CD14-positive monocyte (primary cell): ENCODE measurements around the gene TLCD3A. TPM values are rescaled to one million over a fixed set of nuclear protein-coding genes. Genes with fewer than 3 reads are reported as not detected.
"Not testable (repeated sequence)": the region's sequence is repeated elsewhere in the genome, so short reads cannot be mapped to it uniquely, and the experiment has no call there.

Experiments
- DNase-seq, 3 donors: peaks; one replicate each; pipeline ENCODE4 v3.0.0-alpha.2; 2011 to 2022
- H2AFZ ChIP-seq: 2 replicates; pipeline ENCODE4 v1.6.0; 2012; ENCODE audit warnings: mild to moderate bottlenecking, low read depth, low read length, inconsistent platforms; ENCODE audit not compliant: insufficient read depth, poor library complexity, severe bottlenecking
- H3K27ac ChIP-seq, 2 donors: 1 replicate in 1 of 2; 2 replicates in 1 of 2; pipeline ENCODE4 v1.5.1; 2012 to 2013; ENCODE audit warnings: low read length in 2 of 2, control low read depth in 1 of 2, inconsistent platforms in 1 of 2, low read depth in 1 of 2, mild to moderate bottlenecking in 1 of 2
- H3K27me3 ChIP-seq, 2 donors: one replicate each; pipeline versions ENCODE4 v1.6.0 to v1.6.1; 2011 to 2013; ENCODE audit warnings: low read length in 2 of 2; ENCODE audit not compliant: control insufficient read depth in 2 of 2, insufficient read depth in 2 of 2
- H3K36me3 ChIP-seq, 2 donors: replicated peaks in 1 of 2; 1 replicate in 1 of 2; 2 replicates in 1 of 2; pipeline versions ENCODE4 v1.5.1 to v1.6.1; 2012 to 2013; ENCODE audit warnings: low read length in 2 of 2, control low read depth in 1 of 2, inconsistent platforms in 1 of 2, mild to moderate bottlenecking in 1 of 2; ENCODE audit not compliant: insufficient read depth in 2 of 2, control insufficient read depth in 1 of 2
- H3K4me1 ChIP-seq, 2 donors: 1 replicate in 1 of 2; 2 replicates in 1 of 2; pipeline versions ENCODE4 v1.5.1 to v1.6.1; 2012 to 2013; ENCODE audit warnings: low read length in 2 of 2, control low read depth in 1 of 2, inconsistent platforms in 1 of 2, mild to moderate bottlenecking in 1 of 2, moderate library complexity in 1 of 2; ENCODE audit not compliant: insufficient read depth in 2 of 2, control insufficient read depth in 1 of 2
- H3K4me2 ChIP-seq: replicated peaks from 2 replicates; pipeline ENCODE3; 2012; ENCODE audit warnings: low read length, moderate library complexity, mild to moderate bottlenecking; ENCODE audit not compliant: poor library complexity, severe bottlenecking; ENCODE audit errors: extremely low read depth
- H3K4me3 ChIP-seq, 3 experiments: fragments of 200-600 bp in 1 of 3; sonication (generic) in 1 of 3; replicated peaks in 1 of 3; 1 replicate in 2 of 3; 2 replicates in 1 of 3; pipeline ENCODE4 v1.5.1; 2011 to 2013; ENCODE audit warnings: low read length in 3 of 3, mild to moderate bottlenecking in 3 of 3, control low read depth in 2 of 3, low read depth in 2 of 3, inconsistent platforms in 1 of 3, moderate library complexity in 1 of 3
- H3K79me2 ChIP-seq: 2 replicates; pipeline ENCODE4 v1.6.0; 2012; ENCODE audit warnings: mild to moderate bottlenecking, control low read depth, inconsistent platforms, low read length, moderate library complexity; ENCODE audit not compliant: insufficient read depth
- H3K9ac ChIP-seq: 2 replicates; pipeline ENCODE4 v1.6.0; 2017; ENCODE audit warnings: low read length, mild to moderate bottlenecking; ENCODE audit not compliant: insufficient read depth, poor library complexity, severe bottlenecking
- H3K9me3 ChIP-seq, 2 donors: replicated peaks in 1 of 2; 1 replicate in 1 of 2; 2 replicates in 1 of 2; pipeline versions ENCODE4 v1.5.1 to v1.6.1; 2012 to 2013; ENCODE audit warnings: low read length in 2 of 2, control low read depth in 1 of 2; ENCODE audit not compliant: control insufficient read depth in 1 of 2, insufficient read depth in 1 of 2
- H4K20me1 ChIP-seq: 2 replicates; pipeline ENCODE4 v1.6.0; 2012; ENCODE audit warnings: mild to moderate bottlenecking, low read length, control low read depth, moderate library complexity; ENCODE audit not compliant: insufficient read depth
- H3K27ac Mint-ChIP-seq, 7 donors: one replicate each; pipeline ENCODE4 v1.8.0; 2020; ENCODE audit warnings: mild to moderate bottlenecking in 7 of 7, mixed read lengths in 7 of 7, moderate library complexity in 6 of 7, inconsistent platforms in 2 of 7
- H3K27me3 Mint-ChIP-seq, 3 donors: one replicate each; pipeline ENCODE4 v1.8.0; 2021 to 2022; ENCODE audit warnings: low read depth in 3 of 3, mild to moderate bottlenecking in 3 of 3, mixed read lengths in 3 of 3, moderate library complexity in 3 of 3, inconsistent platforms in 1 of 3
- H3K36me3 Mint-ChIP-seq, 2 donors: one replicate each; pipeline ENCODE4 v1.8.0; 2020; ENCODE audit warnings: mixed read lengths in 2 of 2, inconsistent platforms in 1 of 2, mild to moderate bottlenecking in 1 of 2
- H3K4me1 Mint-ChIP-seq: one replicate; pipeline ENCODE4 v1.8.0; 2020; ENCODE audit warnings: mild to moderate bottlenecking, mixed read lengths
- H3K4me3 Mint-ChIP-seq, 2 donors: one replicate each; pipeline ENCODE4 v1.8.0; 2020; ENCODE audit warnings: mild to moderate bottlenecking in 2 of 2, mixed read lengths in 2 of 2, moderate library complexity in 1 of 2
- H3K9me3 Mint-ChIP-seq, 7 donors: one replicate each; pipeline ENCODE4 v1.8.0; 2020 to 2022; ENCODE audit warnings: mixed read lengths in 7 of 7, mild to moderate bottlenecking in 6 of 7, moderate library complexity in 6 of 7, inconsistent platforms in 2 of 7
- WGBS: methylation state at CpG from one replicate; pipeline ENCODE4 v1.1.5; 2013; ENCODE audit warnings: missing lambda C conversion rate; ENCODE audit not compliant: insufficient coverage; 5-methylcytosine and 5-hydroxymethylcytosine counted together
- intact Hi-C, 2 donors: fragments of 100-400 bp; cut with micrococcal nuclease; formaldehyde crosslinking; loops; one replicate each; pipeline versions ENCODE4 v1.15.0 to v1.15.1; 2023
- polyA plus RNA-seq, 3 donors: library from polyadenylated mRNA; depleted of rRNA in 1 of 3; unstranded in 2 of 3; stranded (reverse) in 1 of 3; fragments of 300-500 nt in 2 of 3; fragments of >200 nt in 1 of 3; fragmentation: Illumina TruSeq in 2 of 3; gene quantifications; 1 replicate in 2 of 3; 2 replicates in 1 of 3; pipeline ENCODE4 v1.2.3, GENCODE V29; 2012 to 2021
- TF ChIP-seq, protein P1 (sequence below): fragments of 200-600 bp; IDR thresholded peaks from one replicate; pipeline ENCODE4 v1.8.0; 2022; ENCODE audit warnings: antibody characterized with exemption, mild to moderate bottlenecking

The TLCD3A gene
- polyA plus RNA-seq, 3 donors = 0.09 to 1.8 (median 0.13) TPM

DNA sequence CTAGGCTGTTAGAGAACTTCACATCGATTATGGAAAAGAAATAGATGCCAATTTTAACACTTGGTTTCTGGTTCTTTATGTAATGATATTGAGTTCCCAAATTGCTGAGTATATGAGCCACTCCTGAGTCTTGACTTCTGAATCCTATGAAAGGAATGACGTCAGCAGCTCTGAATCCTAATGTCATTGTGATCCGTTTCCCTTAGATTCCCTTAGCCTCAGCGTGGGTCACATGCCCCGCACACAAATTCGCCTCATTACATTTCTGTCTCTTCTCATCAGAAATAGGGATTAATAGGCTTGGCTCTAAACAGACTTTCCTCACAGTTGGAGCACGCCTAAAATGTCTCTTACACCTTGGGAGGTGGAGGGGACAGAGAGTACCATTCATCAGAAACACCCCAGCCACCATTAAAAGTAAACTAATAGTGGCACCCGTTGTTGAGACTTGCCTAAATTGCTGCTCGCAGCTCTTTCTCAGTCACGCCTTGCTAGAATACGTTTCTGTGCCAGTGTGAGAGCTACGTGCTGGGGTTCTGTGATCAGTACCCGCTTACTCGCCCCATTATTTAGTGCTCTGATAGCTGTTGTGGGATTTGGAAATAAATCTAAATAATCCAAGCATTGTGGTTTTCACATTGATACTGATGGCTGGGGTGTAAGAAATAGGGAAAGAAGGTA is 56.9 kb downstream of the TLCD3A start:
- no peaks in the 10 kb centered on the region for H3K27me3 ChIP-seq
- Mint-ChIP-seq H3K27ac (peak overlapping the region in 1 of 7 donors; percentile 48), H3K36me3 (peaks cover 63 to 78% of the 10 kb centered on the region in 2 donors), H3K27me3 (peaks cover 0 to 5% (median 2%) of the 10 kb centered on the region in 3 donors), H3K9me3 (peaks cover 0 to 3% (median 0%) of the 10 kb centered on the region in 7 donors), H3K4me1 (no peaks in the 10 kb centered on the region), H3K4me3 (no peak overlapping the region)
- WGBS = 100% methylated on average over 6 of the region's 14 CpGs
- H3K4me1 ChIP-seq = no peaks in the 10 kb centered on the region
- no peak overlapping the region for H2AFZ ChIP-seq
- H3K79me2 ChIP-seq = peaks cover 3% of the 10 kb centered on the region
- H3K36me3 ChIP-seq = peaks cover 51 to 71% of the 10 kb centered on the region in 2 donors
- DNase-seq = no peak
- no peaks in the 10 kb centered on the region for H4K20me1 ChIP-seq
- H3K4me2 ChIP-seq = no peak overlapping the region
- intact Hi-C loops = no loop called here
- no peak overlapping the region for H3K9ac ChIP-seq
- no peaks in the 10 kb centered on the region for H3K9me3 ChIP-seq
- TF ChIP-seq, protein P1, sequence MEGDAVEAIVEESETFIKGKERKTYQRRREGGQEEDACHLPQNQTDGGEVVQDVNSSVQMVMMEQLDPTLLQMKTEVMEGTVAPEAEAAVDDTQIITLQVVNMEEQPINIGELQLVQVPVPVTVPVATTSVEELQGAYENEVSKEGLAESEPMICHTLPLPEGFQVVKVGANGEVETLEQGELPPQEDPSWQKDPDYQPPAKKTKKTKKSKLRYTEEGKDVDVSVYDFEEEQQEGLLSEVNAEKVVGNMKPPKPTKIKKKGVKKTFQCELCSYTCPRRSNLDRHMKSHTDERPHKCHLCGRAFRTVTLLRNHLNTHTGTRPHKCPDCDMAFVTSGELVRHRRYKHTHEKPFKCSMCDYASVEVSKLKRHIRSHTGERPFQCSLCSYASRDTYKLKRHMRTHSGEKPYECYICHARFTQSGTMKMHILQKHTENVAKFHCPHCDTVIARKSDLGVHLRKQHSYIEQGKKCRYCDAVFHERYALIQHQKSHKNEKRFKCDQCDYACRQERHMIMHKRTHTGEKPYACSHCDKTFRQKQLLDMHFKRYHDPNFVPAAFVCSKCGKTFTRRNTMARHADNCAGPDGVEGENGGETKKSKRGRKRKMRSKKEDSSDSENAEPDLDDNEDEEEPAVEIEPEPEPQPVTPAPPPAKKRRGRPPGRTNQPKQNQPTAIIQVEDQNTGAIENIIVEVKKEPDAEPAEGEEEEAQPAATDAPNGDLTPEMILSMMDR = no peak
- no peak overlapping the region for H3K27ac ChIP-seq
- no peak overlapping the region for H3K4me3 ChIP-seq

DNA sequence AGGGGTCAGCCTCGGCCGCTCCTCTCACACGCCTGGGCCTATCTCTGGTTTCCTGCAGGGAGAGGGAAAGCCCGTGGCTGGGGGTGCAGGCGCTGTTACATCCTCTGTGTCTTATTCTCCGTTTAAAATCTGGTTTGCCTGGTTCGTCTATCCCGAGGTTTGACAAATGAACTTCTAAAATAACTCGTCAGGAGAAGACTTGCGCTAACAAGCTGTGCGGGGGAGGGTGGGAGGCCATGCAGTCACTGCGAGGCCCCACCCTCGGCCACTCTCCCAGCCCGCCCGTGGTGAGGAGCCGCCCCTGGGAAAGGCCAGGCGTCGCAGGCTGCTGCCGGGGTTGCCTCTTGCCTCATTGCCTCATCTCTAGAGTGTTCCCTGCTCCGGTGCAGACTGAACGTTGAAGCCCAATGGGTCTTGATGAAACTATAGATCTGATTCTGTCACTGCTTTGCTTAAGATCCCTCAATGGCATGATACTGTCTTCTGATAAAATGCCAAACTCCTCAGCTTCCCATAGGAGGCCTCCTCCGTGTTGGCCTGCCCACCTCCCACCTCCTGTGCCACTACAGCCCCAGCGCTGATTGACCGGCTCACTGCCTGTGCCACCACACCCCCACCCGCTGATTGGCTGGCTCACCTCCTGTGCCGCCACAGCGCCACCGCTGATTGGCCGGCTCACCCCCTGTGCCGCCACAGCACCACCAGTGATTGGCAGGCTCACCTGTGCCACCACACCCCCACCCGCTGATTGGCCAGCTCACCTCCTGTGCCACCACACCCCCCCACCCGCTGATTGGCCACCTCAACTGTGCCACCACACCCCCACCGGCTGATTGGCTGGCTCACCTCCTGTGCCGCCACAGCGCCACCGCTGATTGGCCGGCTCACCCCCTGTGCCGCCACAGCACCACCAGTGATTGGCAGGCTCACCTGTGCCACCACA is 57.8 kb downstream of the TLCD3A start:
- H3K27me3 Mint-ChIP-seq, H3K27ac ChIP-seq, H4K20me1 ChIP-seq, H3K79me2 ChIP-seq, H3K9me3 Mint-ChIP-seq, H3K4me2 ChIP-seq, H3K9ac ChIP-seq, H3K4me1 ChIP-seq, DNase-seq, H2AFZ ChIP-seq, H3K4me1 Mint-ChIP-seq, H3K4me3 Mint-ChIP-seq, H3K27me3 ChIP-seq, H3K4me3 ChIP-seq, H3K9me3 ChIP-seq: not testable (repeated sequence)
- 93% methylated on average over 18 of the region's 38 CpGs for WGBS
- intact Hi-C loops = loop anchor here in 1 of 2 donors (5.0 kb wide), 1 partner anchor 192 kb away; no protein-coding TSS in a partner anchor
- H3K36me3 Mint-ChIP-seq = peaks cover 57 to 72% of the 10 kb centered on the region in 2 donors
- H3K27ac Mint-ChIP-seq = peak overlapping the region in 1 of 7 donors; percentile 19
- peaks cover 51 to 64% of the 10 kb centered on the region in 2 donors for H3K36me3 ChIP-seq

DNA sequence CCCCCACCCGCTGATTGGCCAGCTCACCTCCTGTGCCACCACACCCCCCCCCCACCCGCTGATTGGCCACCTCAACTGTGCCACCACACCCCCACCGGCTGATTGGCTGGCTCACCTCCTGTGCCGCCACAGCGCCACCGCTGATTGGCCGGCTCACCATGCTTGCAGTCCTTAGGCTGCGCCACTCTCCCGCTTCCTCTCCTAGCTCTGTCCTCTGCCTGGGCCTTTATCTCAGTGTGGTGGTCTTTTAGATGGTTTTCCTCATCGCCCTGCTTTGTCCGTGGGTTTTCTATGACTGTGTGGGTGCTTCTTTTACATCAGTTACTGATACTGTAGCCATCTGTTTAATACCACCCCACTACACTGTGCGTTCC is 58.5 kb downstream of the TLCD3A start:
- H4K20me1 ChIP-seq, H3K9ac ChIP-seq, H3K27ac Mint-ChIP-seq, H3K4me3 Mint-ChIP-seq, H3K27ac ChIP-seq, H3K79me2 ChIP-seq, H3K9me3 Mint-ChIP-seq, H2AFZ ChIP-seq, H3K27me3 ChIP-seq, H3K4me1 ChIP-seq, H3K4me1 Mint-ChIP-seq, DNase-seq, H3K9me3 ChIP-seq, H3K27me3 Mint-ChIP-seq, H3K4me2 ChIP-seq, H3K4me3 ChIP-seq: not testable (repeated sequence)
- intact Hi-C loops = loop anchor here in 1 of 2 donors (5.0 kb wide), 1 partner anchor 191 kb away; no protein-coding TSS in a partner anchor
- H3K36me3 Mint-ChIP-seq = peaks cover 57 to 70% of the 10 kb centered on the region in 2 donors
- peaks cover 51 to 64% of the 10 kb centered on the region in 2 donors for H3K36me3 ChIP-seq
- WGBS = 100% methylated on average over 4 of the region's 12 CpGs
